ENCODE measurements around the gene RPS6KA2.

- no peak for TF ChIP-seq POLR2A (IDR thresholded peaks at IDR 0.05)
- TF ChIP-seq EP300 (IDR thresholded peaks at IDR 0.05) = no peak
- no peak for TF ChIP-seq POLR2AphosphoS5 (IDR thresholded peaks at IDR 0.05)
- peak in 1 of 4 experiments; percentile 18 for TF ChIP-seq CTCF (IDR thresholded peaks at IDR 0.05)
Measured at GRCh38 chr6:166420351-166420750, 206.7 kb downstream of the RPS6KA2 start.

All from gastroesophageal sphincter (tissue), 3 donors.